ENCODE measurements around the gene TBCK. TPM values are rescaled to one million over a fixed set of nuclear protein-coding genes. Genes with fewer than 3 reads are reported as not detected.
"Not testable (repeated sequence)": the region's sequence is repeated elsewhere in the genome, so short reads cannot be mapped to it uniquely, and the experiment has no call there.

The TBCK gene
- total RNA-seq, 4 donors from 2014 or later: 23.3 to 47.7 (median 34.2) TPM

GRCh38 chr4:106142616-106143127, 173.3 kb downstream of the TBCK start:
- no peaks in the 10 kb centered on the region for H3K27me3 ChIP-seq
- DNase-seq (ENCODE audit: low spot score in 2 of 2): no peak
- no peak overlapping the region for H3K4me3 ChIP-seq
- 82% methylated on average over 3 of the region's 3 CpGs for WGBS
- TF ChIP-seq POLR2A (IDR thresholded peaks at IDR 0.05): no peak
- TF ChIP-seq POLR2AphosphoS5 (IDR thresholded peaks at IDR 0.05): no peak
- TF ChIP-seq CTCF (IDR thresholded peaks at IDR 0.05): no peak
- no peak for TF ChIP-seq EP300 (IDR thresholded peaks at IDR 0.05)
- peaks cover 4% of the 10 kb centered on the region for H3K36me3 ChIP-seq
- H3K9me3 ChIP-seq: no peaks in the 10 kb centered on the region
- H3K27ac ChIP-seq: no peak overlapping the region
- H3K4me1 ChIP-seq: no peaks in the 10 kb centered on the region

GRCh38 chr4:106140601-106141000, 175.4 kb downstream of the TBCK start:
- H3K36me3 ChIP-seq: no peaks in the 10 kb centered on the region
- no peak overlapping the region for H3K27ac ChIP-seq
- H3K4me3 ChIP-seq: no peak overlapping the region
- no peaks in the 10 kb centered on the region for H3K9me3 ChIP-seq
- TF ChIP-seq POLR2A (IDR thresholded peaks at IDR 0.05) (no peak), POLR2AphosphoS5 (IDR thresholded peaks at IDR 0.05) (no peak), CTCF (IDR thresholded peaks at IDR 0.05) (no peak), EP300 (IDR thresholded peaks at IDR 0.05) (no peak)
- no peaks in the 10 kb centered on the region for H3K4me1 ChIP-seq
- DNase-seq (ENCODE audit: low spot score in 2 of 2): no peak
- no peaks in the 10 kb centered on the region for H3K27me3 ChIP-seq
- 83% methylated on average over 1 of the region's 1 CpG for whole genome bisulfite sequencing

GRCh38 chr4:106136777-106137331, 179.2 kb downstream of the TBCK start:
- no peak for DNase-seq (ENCODE audit: low spot score in 2 of 2)
- Histone ChIP-seq H3K4me3 (no peak overlapping the region), H3K36me3 (peaks cover 17% of the 10 kb centered on the region), H3K27ac (no peak overlapping the region), H3K9me3 (peaks cover 8% of the 10 kb centered on the region), H3K27me3 (no peaks in the 10 kb centered on the region), H3K4me1 (no peaks in the 10 kb centered on the region)
- TF ChIP-seq POLR2A (IDR thresholded peaks at IDR 0.05) (no peak), EP300 (IDR thresholded peaks at IDR 0.05) (no peak)

- Histone ChIP-seq H3K4me3 (no peak overlapping the region), H3K4me1 (no peaks in the 10 kb centered on the region), H3K27ac (no peak overlapping the region), H3K36me3 (peaks cover 17% of the 10 kb centered on the region), H3K9me3 (peaks cover 9% of the 10 kb centered on the region), H3K27me3 (no peaks in the 10 kb centered on the region)
- no peak for TF ChIP-seq POLR2AphosphoS5 (IDR thresholded peaks at IDR 0.05)
- no peak for TF ChIP-seq EP300 (IDR thresholded peaks at IDR 0.05)
- no peak for TF ChIP-seq POLR2A (IDR thresholded peaks at IDR 0.05)
- DNase-seq (ENCODE audit: low spot score in 2 of 2): no peak
Measured at GRCh38 chr4:106132045-106132444, 184.0 kb downstream of the TBCK start.

- H3K9me3 ChIP-seq: no peaks in the 10 kb centered on the region
- no peaks in the 10 kb centered on the region for H3K36me3 ChIP-seq
- H3K4me3 ChIP-seq: no peak overlapping the region
- DNase-seq (ENCODE audit: low spot score in 2 of 2): no peak
- WGBS: 96% methylated on average over 2 of the region's 2 CpGs
- H3K27me3 ChIP-seq: no peaks in the 10 kb centered on the region
- no peaks in the 10 kb centered on the region for H3K4me1 ChIP-seq
- no peak overlapping the region for H3K27ac ChIP-seq
- TF ChIP-seq POLR2A (IDR thresholded peaks at IDR 0.05): no peak
- no peak for TF ChIP-seq CTCF (IDR thresholded peaks at IDR 0.05)
- TF ChIP-seq POLR2AphosphoS5 (IDR thresholded peaks at IDR 0.05): no peak
- no peak for TF ChIP-seq EP300 (IDR thresholded peaks at IDR 0.05)
Measured at GRCh38 chr4:106126062-106126461, 189.9 kb downstream of the TBCK start.

- H3K27ac ChIP-seq; DNase-seq (ENCODE audit: low spot score in 2 of 2); H3K4me1 ChIP-seq; H3K4me3 ChIP-seq; H3K9me3 ChIP-seq; H3K27me3 ChIP-seq: not testable (repeated sequence)
- peaks cover 15% of the 10 kb centered on the region for H3K36me3 ChIP-seq
- 97% methylated on average over 18 of the region's 28 CpGs for WGBS
Measured at GRCh38 chr4:106119949-106120555, 196.0 kb downstream of the TBCK start.

Data from suprapubic skin (tissue), 4 donors.